Measurements from ENCODE around the gene DKK1.
"Not testable (repeated sequence)": the region's sequence is repeated elsewhere in the genome, so short reads cannot be mapped to it uniquely, and the experiment has no call there.

The DKK1 gene

GRCh38 chr10:52318136-52318701 lies 4.1 kb downstream of the DKK1 start:
- no peak for DNase-seq

GRCh38 chr10:52318822-52319464 lies 4.9 kb downstream of the DKK1 start:
- DNase-seq = no peak

- DNase-seq = no peak
Observed at GRCh38 chr10:52319926-52320325, 5.8 kb downstream of the DKK1 start.

GRCh38 chr10:52322323-52322722 lies 8.2 kb downstream of the DKK1 start:
- DNase-seq = no peak

GRCh38 chr10:52322936-52323335 lies 8.9 kb downstream of the DKK1 start:
- DNase-seq = no peak

- no peak for DNase-seq
Observed at GRCh38 chr10:52326382-52326781, 12.3 kb downstream of the DKK1 start.

GRCh38 chr10:52331638-52332364 lies 17.7 kb downstream of the DKK1 start:
- no peak for DNase-seq

GRCh38 chr10:52332815-52333214 lies 18.7 kb downstream of the DKK1 start:
- no peak for DNase-seq

- DNase-seq = no peak
Observed at GRCh38 chr10:52334595-52334994, 20.5 kb downstream of the DKK1 start.

- DNase-seq = no peak
Observed at GRCh38 chr10:52335665-52336064, 21.6 kb downstream of the DKK1 start.

GRCh38 chr10:52337225-52337624 lies 23.1 kb downstream of the DKK1 start:
- DNase-seq = no peak

GRCh38 chr10:52343439-52343838 lies 29.4 kb downstream of the DKK1 start:
- no peak for DNase-seq

GRCh38 chr10:52346394-52347326 lies 32.6 kb downstream of the DKK1 start:
- no peak for DNase-seq

- DNase-seq = no peak
Observed at GRCh38 chr10:52347327-52347667, 33.2 kb downstream of the DKK1 start.

- no peak for DNase-seq
Observed at GRCh38 chr10:52348037-52348564, 34.0 kb downstream of the DKK1 start.

- DNase-seq = no peak
Observed at GRCh38 chr10:52351914-52352330, 37.8 kb downstream of the DKK1 start.

- DNase-seq = no peak
Observed at GRCh38 chr10:52353205-52353604, 39.1 kb downstream of the DKK1 start.

GRCh38 chr10:52353960-52354394 lies 39.9 kb downstream of the DKK1 start:
- no peak for DNase-seq

GRCh38 chr10:52357971-52358370 lies 43.9 kb downstream of the DKK1 start:
- DNase-seq = no peak

GRCh38 chr10:52359441-52359840 lies 45.4 kb downstream of the DKK1 start:
- no peak for DNase-seq

GRCh38 chr10:52365547-52366432 lies 51.7 kb downstream of the DKK1 start:
- DNase-seq = not testable (repeated sequence)

All from T-helper 9 cell (primary cell).